Stimulated activated effector memory CD8-positive, alpha-beta T cell treated with anti-CD3 and anti-CD28 coated beads, Interleukin-12 subunit alpha, Interleukin-12 subunit beta, amount 100 ng/mL, for 72 hours (primary cell): ENCODE measurements around the gene PGR.

ENCODE experiments used
- ATAC-seq: fragments of 150-1000 bp; cut with Tn5 transposase; 2 replicates; pipeline ENCODE4 v1.10.0; 2021
- DNase-seq, 2 donors: peaks; one replicate each; pipeline ENCODE4 v3.0.0; 2021 to 2022; ENCODE audit warnings: low spot score in 2 of 2
- H3K27ac Mint-ChIP-seq: one replicate; pipeline ENCODE4 v1.8.0; 2022; ENCODE audit warnings: mild to moderate bottlenecking, mixed read lengths
- H3K36me3 Mint-ChIP-seq: one replicate; pipeline ENCODE4 v1.8.0; 2022; ENCODE audit warnings: mild to moderate bottlenecking, mixed read lengths
- H3K4me1 Mint-ChIP-seq: one replicate; pipeline ENCODE4 v1.8.0; 2022; ENCODE audit warnings: mixed read lengths
- H3K4me3 Mint-ChIP-seq: one replicate; pipeline ENCODE4 v1.8.0; 2022; ENCODE audit warnings: mild to moderate bottlenecking, mixed read lengths
- H3K9me3 Mint-ChIP-seq: one replicate; pipeline ENCODE4 v1.8.0; 2022; ENCODE audit warnings: mixed read lengths

Gene PGR

GRCh38 chr11:101003468-101003867 is 126.1 kb downstream of the PGR start:
- Mint-ChIP-seq H3K27ac (no peak overlapping the region), H3K4me1 (no peaks in the 10 kb centered on the region), H3K4me3 (no peak overlapping the region), H3K9me3 (peaks cover 13% of the 10 kb centered on the region), H3K36me3 (no peaks in the 10 kb centered on the region)
- DNase-seq (no peak), ATAC-seq (no peak)

- no peak for ATAC-seq
- H3K4me1 Mint-ChIP-seq = no peaks in the 10 kb centered on the region
- no peaks in the 10 kb centered on the region for H3K36me3 Mint-ChIP-seq
- H3K27ac Mint-ChIP-seq = no peak overlapping the region
- H3K9me3 Mint-ChIP-seq = peaks cover 19% of the 10 kb centered on the region
- no peak overlapping the region for H3K4me3 Mint-ChIP-seq
- DNase-seq = no peak
Observed at GRCh38 chr11:100999756-101000155, 129.9 kb downstream of the PGR start.

DNA sequence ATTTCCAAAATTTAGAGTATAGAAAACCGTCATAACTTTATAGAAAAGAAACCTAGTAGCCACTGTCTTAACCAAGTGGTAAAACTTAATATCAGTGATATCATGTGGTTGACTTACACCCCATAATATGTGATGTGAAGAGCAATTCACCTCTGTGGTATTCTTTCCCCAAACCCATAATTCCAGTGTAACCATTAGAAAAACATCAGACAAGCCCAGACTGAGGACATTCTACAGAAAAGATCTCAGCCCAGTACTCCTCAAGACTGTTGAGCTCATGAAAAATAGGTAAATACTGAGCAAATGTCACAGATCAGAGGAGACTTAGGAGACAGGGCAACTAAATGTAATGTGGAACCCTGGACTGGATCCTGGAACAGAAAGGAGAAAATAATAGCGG is 134.6 kb downstream of the PGR start:
- Mint-ChIP-seq H3K4me3 (no peak overlapping the region), H3K9me3 (peaks cover 14% of the 10 kb centered on the region), H3K27ac (no peak overlapping the region), H3K36me3 (no peaks in the 10 kb centered on the region), H3K4me1 (no peaks in the 10 kb centered on the region)
- no peak for ATAC-seq
- DNase-seq = no peak

DNA sequence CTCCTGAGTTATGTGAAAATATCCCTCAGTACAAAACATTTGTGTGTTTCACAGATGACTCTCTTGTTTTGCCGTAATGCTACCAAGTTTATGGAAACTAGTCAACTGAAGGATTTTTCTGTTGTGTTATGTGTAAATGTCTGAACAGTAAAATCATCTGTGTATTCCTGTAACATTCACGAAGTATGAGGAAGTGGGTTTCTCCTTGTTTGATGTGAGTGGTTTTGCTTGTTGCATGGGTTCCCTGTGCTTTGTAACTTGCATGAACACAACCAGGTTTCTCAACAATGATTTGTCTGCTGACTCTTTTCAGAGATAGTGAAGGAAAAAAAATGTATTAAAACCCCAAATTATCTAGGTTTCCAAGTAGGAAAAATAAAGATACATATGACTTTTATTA is 138.1 kb downstream of the PGR start:
- Mint-ChIP-seq H3K4me3 (no peak overlapping the region), H3K4me1 (no peaks in the 10 kb centered on the region), H3K36me3 (no peaks in the 10 kb centered on the region), H3K27ac (no peak overlapping the region), H3K9me3 (peaks cover 4% of the 10 kb centered on the region)
- ATAC-seq (no peak), DNase-seq (no peak)

DNA sequence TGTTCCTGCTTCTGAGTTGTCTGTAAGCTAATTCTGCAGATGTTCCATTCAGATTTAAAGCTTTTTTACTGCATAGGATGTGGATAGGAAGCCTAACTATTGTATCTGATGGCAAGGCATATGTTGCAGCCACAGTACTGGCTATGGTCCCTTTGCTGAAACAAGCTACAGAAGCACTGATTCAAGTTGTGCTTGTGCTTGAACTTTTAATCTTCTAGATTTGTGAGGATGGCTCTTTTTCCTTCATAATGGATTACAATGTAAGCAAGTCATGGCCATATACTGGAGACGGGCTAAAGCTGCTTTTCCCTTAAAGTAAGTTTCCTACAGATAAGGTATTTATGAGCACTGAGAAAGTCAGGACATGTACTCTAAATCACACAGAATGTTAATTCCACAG is 138.7 kb downstream of the PGR start:
- no peak for ATAC-seq
- H3K4me1 Mint-ChIP-seq = no peaks in the 10 kb centered on the region

DNA sequence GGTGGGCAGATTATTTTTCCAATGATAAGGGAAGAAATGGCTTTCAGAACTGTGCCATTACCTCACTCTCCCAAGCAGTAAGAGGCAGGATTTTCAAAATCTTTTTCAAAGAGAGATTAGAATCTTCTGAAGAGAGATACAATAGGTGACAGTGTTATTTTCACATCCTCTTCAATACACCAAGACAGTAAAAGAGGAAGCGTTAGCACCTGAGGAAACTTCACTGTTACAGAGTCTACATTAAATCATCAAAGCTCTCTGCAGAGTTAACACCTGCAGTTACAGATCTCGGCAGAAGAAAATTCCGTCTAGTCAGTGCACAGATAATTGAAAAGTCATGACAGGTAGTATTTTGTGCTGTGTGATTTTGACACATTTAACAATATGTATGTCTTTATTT is 144.9 kb downstream of the PGR start:
- Mint-ChIP-seq H3K9me3 (peaks cover 7% of the 10 kb centered on the region), H3K4me3 (no peak overlapping the region), H3K36me3 (no peaks in the 10 kb centered on the region), H3K27ac (no peak overlapping the region), H3K4me1 (no peaks in the 10 kb centered on the region)
- ATAC-seq = no peak
- no peak for DNase-seq

More for the DNA sequence above, 138.7 kb downstream of the PGR start:
- DNase-seq = no peak
- H3K9me3 Mint-ChIP-seq = peaks cover 9% of the 10 kb centered on the region
- no peaks in the 10 kb centered on the region for H3K36me3 Mint-ChIP-seq
- H3K4me3 Mint-ChIP-seq = no peak overlapping the region
- no peak overlapping the region for H3K27ac Mint-ChIP-seq

GRCh38 chr11:100981196-100981824 is 148.3 kb downstream of the PGR start:
- Mint-ChIP-seq H3K4me1 (no peaks in the 10 kb centered on the region), H3K36me3 (no peaks in the 10 kb centered on the region), H3K27ac (no peak overlapping the region), H3K9me3 (peaks cover 10% of the 10 kb centered on the region), H3K4me3 (no peak overlapping the region)
- DNase-seq (no peak), ATAC-seq (no peak)

- DNase-seq (no peak), ATAC-seq (no peak)
- no peak overlapping the region for H3K27ac Mint-ChIP-seq
- no peaks in the 10 kb centered on the region for H3K36me3 Mint-ChIP-seq
- H3K9me3 Mint-ChIP-seq = peaks cover 4% of the 10 kb centered on the region
- no peak overlapping the region for H3K4me3 Mint-ChIP-seq
- no peaks in the 10 kb centered on the region for H3K4me1 Mint-ChIP-seq
Observed at GRCh38 chr11:100980156-100980555, 149.5 kb downstream of the PGR start.
